HEK293 (cell line): ENCODE measurements around the gene ME2.
A peak's percentile ranks its signal among the peaks of the same experiment; 100 is the strongest.

Source experiments
- CTCF ChIA-PET: fragments of 350-600 bp; formaldehyde crosslinking; extraction: SDS; loops from one replicate; lab custom pipeline; 2021; ENCODE audit warnings: antibody characterized with exemption; lab: Yijun Ruan, JAX
- POLR2A ChIA-PET: fragments of 300-600 bp; formaldehyde crosslinking; extraction: SDS; loops from one replicate; lab custom pipeline; 2020; ENCODE audit warnings: antibody characterized with exemption, inconsistent platforms; lab: Yijun Ruan, JAX
- H3K27ac ChIP-seq: fragments of 200-500 bp; sonication (Bioruptor generic); 2 replicates; pipeline ENCODE4 v1.5.1; 2014; ENCODE audit warnings: low read depth, low read length, control low read depth, inconsistent platforms; ENCODE audit errors: extremely low read depth
- H3K36me3 ChIP-seq, 2 experiments: fragments of 200-500 bp in 1 of 2; sonication (Bioruptor generic) in 1 of 2; 1 replicate in 1 of 2; 2 replicates in 1 of 2; pipeline ENCODE4 v1.5.1; 2014 to 2017; ENCODE audit warnings: inconsistent platforms in 2 of 2, low read length in 2 of 2; ENCODE audit not compliant: control insufficient read depth in 2 of 2, insufficient read depth in 1 of 2
- H3K4me1 ChIP-seq: fragments of 200-500 bp; sonication (Bioruptor generic); 2 replicates; pipeline ENCODE4 v1.5.1; 2014; ENCODE audit warnings: mild to moderate bottlenecking, low read length, inconsistent platforms; ENCODE audit not compliant: control insufficient read depth, insufficient read depth
- H3K4me3 ChIP-seq: 2 replicates; pipeline ENCODE4 v1.5.1; 2011; ENCODE audit warnings: low read depth, mild to moderate bottlenecking, control low read depth, low read length, moderate library complexity
- H3K9me3 ChIP-seq: fragments of 200-500 bp; sonication (Bioruptor generic); 2 replicates; pipeline ENCODE4 v1.5.1; 2014; ENCODE audit warnings: low read depth, low read length, inconsistent platforms; ENCODE audit not compliant: control insufficient read depth, insufficient read depth
- KLF1 ChIP-seq: fragments of 450-650 bp; formaldehyde crosslinking; IDR thresholded peaks from 2 replicates; pipeline ENCODE4 v1.5.1; 2016; ENCODE audit warnings: missing biosample characterization, missing genetic modification characterization
- SCRT1 ChIP-seq: fragments of 450-650 bp; formaldehyde crosslinking; IDR thresholded peaks from 2 replicates; pipeline ENCODE4 v1.5.1; 2016; ENCODE audit warnings: missing biosample characterization, missing genetic modification characterization, borderline replicate concordance
- SCRT2 ChIP-seq: fragments of 450-650 bp; formaldehyde crosslinking; IDR thresholded peaks from 2 replicates; pipeline ENCODE4 v1.5.1; 2016; ENCODE audit warnings: missing biosample characterization, missing genetic modification characterization
- ZBTB7A ChIP-seq: fragments of 450-650 bp; formaldehyde crosslinking; IDR thresholded peaks from 2 replicates; pipeline ENCODE4 v1.5.1; 2016; ENCODE audit warnings: low read depth, missing biosample characterization, missing genetic modification characterization
- ZFP69B ChIP-seq: fragments of 450-650 bp; formaldehyde crosslinking; IDR thresholded peaks from 2 replicates; pipeline ENCODE4 v1.5.1; 2016; ENCODE audit warnings: missing biosample characterization, missing genetic modification characterization
- ZNF398 ChIP-seq: fragments of 450-650 bp; formaldehyde crosslinking; IDR thresholded peaks from 2 replicates; pipeline ENCODE4 v1.5.1; 2017; ENCODE audit warnings: missing biosample characterization, missing genetic modification characterization
- ZNF48 ChIP-seq: fragments of 450-650 bp; formaldehyde crosslinking; IDR thresholded peaks from 2 replicates; pipeline ENCODE4 v1.5.1; 2016; ENCODE audit warnings: missing biosample characterization, missing genetic modification characterization
- ZNF513 ChIP-seq: fragments of 450-650 bp; IDR thresholded peaks from 2 replicates; pipeline ENCODE4 v1.5.1; 2018; ENCODE audit warnings: missing biosample characterization, missing genetic modification characterization
- ZNF529 ChIP-seq: fragments of 450-650 bp; formaldehyde crosslinking; IDR thresholded peaks from 2 replicates; pipeline ENCODE4 v1.5.1; 2017; ENCODE audit warnings: missing genetic modification characterization, missing biosample characterization; ENCODE audit not compliant: insufficient replicate concordance
- ZNF670 ChIP-seq: fragments of 450-650 bp; formaldehyde crosslinking; IDR thresholded peaks from 2 replicates; pipeline ENCODE4 v1.5.1; 2016; ENCODE audit warnings: missing biosample characterization, missing genetic modification characterization, low read depth
- TF ChIP-seq, protein P1 (sequence below): fragments of 450-650 bp; formaldehyde crosslinking; IDR thresholded peaks from 2 replicates; pipeline ENCODE4 v1.5.1; 2017; ENCODE audit warnings: missing biosample characterization, missing genetic modification characterization
- TF ChIP-seq, protein P2 (sequence below): fragments of 450-650 bp; formaldehyde crosslinking; IDR thresholded peaks from 2 replicates; pipeline ENCODE4 v1.5.1; 2016; ENCODE audit warnings: missing biosample characterization, missing genetic modification characterization, low read depth

ME2 gene

DNA sequence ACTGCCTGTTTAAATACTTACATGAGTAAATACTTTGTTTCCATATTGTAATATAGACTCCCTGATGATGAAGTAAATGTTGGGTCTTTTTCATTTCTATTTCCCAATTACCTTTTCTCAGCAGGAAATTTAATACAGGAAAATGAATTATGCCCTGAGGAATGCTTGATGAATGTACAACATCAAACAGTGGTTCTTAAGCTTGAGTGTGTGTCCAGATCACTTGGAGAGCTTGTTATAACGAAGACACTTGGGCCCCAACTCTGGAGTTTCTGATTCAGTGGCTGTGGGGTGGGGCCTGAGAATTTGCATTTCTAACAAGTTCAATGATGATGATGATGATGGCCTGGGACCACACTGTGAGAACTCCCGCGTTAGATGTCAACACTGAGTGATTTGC lies 7.1 kb upstream of the ME2 start:
- Histone ChIP-seq H3K9me3 (no peaks in the 10 kb centered on the region), H3K27ac (no peak overlapping the region), H3K36me3 (no peaks in the 10 kb centered on the region), H3K4me1 (peaks cover 5% of the 10 kb centered on the region; the same call in 1 of the 2 replicates), H3K4me3 (no peak overlapping the region)
- CTCF ChIA-PET, result interaction anchor here (1.1 to 1.4 kb wide), 2 partner anchors 51 to 53 kb away, joined by 3 to 7 read pairs; no protein-coding TSS in a partner anchor
- TF ChIP-seq ZNF513 (tag by site-specific recombination), result peak; percentile 68
- TF ChIP-seq ZFP69B (tag by site-specific recombination), result no peak
- TF ChIP-seq ZNF398 (tag by site-specific recombination), result no peak
- TF ChIP-seq, protein P1, sequence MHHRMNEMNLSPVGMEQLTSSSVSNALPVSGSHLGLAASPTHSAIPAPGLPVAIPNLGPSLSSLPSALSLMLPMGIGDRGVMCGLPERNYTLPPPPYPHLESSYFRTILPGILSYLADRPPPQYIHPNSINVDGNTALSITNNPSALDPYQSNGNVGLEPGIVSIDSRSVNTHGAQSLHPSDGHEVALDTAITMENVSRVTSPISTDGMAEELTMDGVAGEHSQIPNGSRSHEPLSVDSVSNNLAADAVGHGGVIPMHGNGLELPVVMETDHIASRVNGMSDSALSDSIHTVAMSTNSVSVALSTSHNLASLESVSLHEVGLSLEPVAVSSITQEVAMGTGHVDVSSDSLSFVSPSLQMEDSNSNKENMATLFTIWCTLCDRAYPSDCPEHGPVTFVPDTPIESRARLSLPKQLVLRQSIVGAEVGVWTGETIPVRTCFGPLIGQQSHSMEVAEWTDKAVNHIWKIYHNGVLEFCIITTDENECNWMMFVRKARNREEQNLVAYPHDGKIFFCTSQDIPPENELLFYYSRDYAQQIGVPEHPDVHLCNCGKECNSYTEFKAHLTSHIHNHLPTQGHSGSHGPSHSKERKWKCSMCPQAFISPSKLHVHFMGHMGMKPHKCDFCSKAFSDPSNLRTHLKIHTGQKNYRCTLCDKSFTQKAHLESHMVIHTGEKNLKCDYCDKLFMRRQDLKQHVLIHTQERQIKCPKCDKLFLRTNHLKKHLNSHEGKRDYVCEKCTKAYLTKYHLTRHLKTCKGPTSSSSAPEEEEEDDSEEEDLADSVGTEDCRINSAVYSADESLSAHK (tag by site-specific recombination), result no peak
- no peak for TF ChIP-seq ZNF670 (tag by site-specific recombination)
- POLR2A ChIA-PET, result interaction anchor here (0.9 kb wide), 1 partner anchor 326 kb away, joined by 5 read pairs; the partner anchor contains the start of gene MEX3C

DNA sequence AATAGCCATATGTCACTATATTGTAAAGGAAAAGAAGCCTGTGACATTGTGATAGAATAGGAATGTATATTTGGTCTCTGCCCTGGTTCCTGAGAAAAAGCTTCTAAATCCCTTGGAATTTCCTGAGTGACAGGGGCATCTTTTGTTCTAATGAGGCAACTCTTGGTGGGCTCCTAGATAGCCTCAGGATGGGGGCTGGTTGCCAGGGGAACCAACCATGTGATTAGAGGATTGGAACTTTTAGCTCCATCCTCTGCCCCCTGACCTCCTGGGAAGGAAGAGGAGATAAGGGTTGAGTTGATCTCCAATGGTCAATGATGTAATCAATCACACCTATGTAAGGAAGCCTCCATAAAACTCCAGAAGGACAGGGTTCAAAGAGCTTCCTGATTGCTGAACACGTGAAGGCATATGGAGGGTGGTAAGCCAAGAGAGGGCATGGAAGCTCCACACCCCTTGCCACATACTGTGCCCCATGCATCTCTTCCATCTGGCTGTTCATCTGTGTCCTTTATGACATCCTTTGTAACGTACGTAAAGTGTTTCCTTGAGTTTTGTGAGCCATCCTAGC lies 2.9 kb upstream of the ME2 start:
- H3K36me3 ChIP-seq, result no peaks in the 10 kb centered on the region; a peak in 1 of 3 replicates
- no peak overlapping the region for H3K27ac ChIP-seq
- H3K4me1 ChIP-seq, result peaks cover 13% of the 10 kb centered on the region
- CTCF ChIA-PET, result interaction anchor here (1.1 to 1.5 kb wide), 3 partner anchors 10 to 175 kb away, joined by 3 to 5 read pairs (median 3); no protein-coding TSS in a partner anchor
- H3K9me3 ChIP-seq, result no peaks in the 10 kb centered on the region
- TF ChIP-seq ZBTB7A (tag by site-specific recombination), result no peak
- TF ChIP-seq, protein P2, sequence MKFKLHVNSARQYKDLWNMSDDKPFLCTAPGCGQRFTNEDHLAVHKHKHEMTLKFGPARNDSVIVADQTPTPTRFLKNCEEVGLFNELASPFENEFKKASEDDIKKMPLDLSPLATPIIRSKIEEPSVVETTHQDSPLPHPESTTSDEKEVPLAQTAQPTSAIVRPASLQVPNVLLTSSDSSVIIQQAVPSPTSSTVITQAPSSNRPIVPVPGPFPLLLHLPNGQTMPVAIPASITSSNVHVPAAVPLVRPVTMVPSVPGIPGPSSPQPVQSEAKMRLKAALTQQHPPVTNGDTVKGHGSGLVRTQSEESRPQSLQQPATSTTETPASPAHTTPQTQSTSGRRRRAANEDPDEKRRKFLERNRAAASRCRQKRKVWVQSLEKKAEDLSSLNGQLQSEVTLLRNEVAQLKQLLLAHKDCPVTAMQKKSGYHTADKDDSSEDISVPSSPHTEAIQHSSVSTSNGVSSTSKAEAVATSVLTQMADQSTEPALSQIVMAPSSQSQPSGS (tag by site-specific recombination), result peak; percentile 45; the same call in 1 of the 2 replicates
- TF ChIP-seq, all 188 proteins: peak for 1
- H3K4me3 ChIP-seq, result no peak overlapping the region
- POLR2A ChIA-PET, result no interaction called here

- no peaks in the 10 kb centered on the region for H3K9me3 ChIP-seq
- H3K27ac ChIP-seq, result no peak overlapping the region
- ChIA-PET POLR2A (interaction anchor here (1.1 to 1.8 kb wide), 10 partner anchors 8 to 165 kb away, joined by 4 to 47 read pairs (median 5); partner anchors contain the start of genes ELAC1 and SMAD4), CTCF (interaction anchor here (0.6 to 1.9 kb wide), 5 partner anchors 9 to 317 kb away, joined by 3 to 6 read pairs (median 4); no protein-coding TSS in a partner anchor)
- H3K4me1 ChIP-seq, result peaks cover 15% of the 10 kb centered on the region
- no peak overlapping the region for H3K4me3 ChIP-seq
- TF ChIP-seq SCRT1 (tag by site-specific recombination) (peak; percentile 43; the same call in 1 of the 2 replicates), ZNF529 (tag by site-specific recombination) (no peak), KLF1 (tag by site-specific recombination) (peak; percentile 56), ZNF48 (tag by site-specific recombination) (no peak), SCRT2 (tag by site-specific recombination) (0 out of 2 replicates have a peak, but pooled peaks have one; percentile 17)
- H3K36me3 ChIP-seq, result no peaks in the 10 kb centered on the region; a peak in 1 of 3 replicates
Measured at GRCh38 chr18:50877545-50878265, 1.2 kb upstream of the ME2 start.
